WTC11 (cell line): Measurements from ENCODE around the gene GABRG3.

Experiments used
- AFF4 ChIP-seq: sonication (generic); formaldehyde crosslinking; IDR thresholded peaks from 2 replicates; pipeline ENCODE4 v1.8.1; 2023; ENCODE audit warnings: mild to moderate bottlenecking, missing genetic modification reagents, borderline replicate concordance
- CTCF ChIP-seq: fragments of 200-600 bp; IDR thresholded peaks from 2 replicates; pipeline ENCODE4 v1.8.0; 2022; ENCODE audit warnings: antibody characterized with exemption
- FOXJ3 ChIP-seq: sonication (generic); formaldehyde crosslinking; IDR thresholded peaks from 2 replicates; pipeline ENCODE4 v1.9.0; 2021; ENCODE audit warnings: missing genetic modification reagents, mild to moderate bottlenecking, borderline replicate concordance
- GRHL2 ChIP-seq: fragments of 250-450 bp; sonication (Bioruptor Pico); IDR thresholded peaks from 2 replicates; pipeline ENCODE4 v1.8.0; 2022; ENCODE audit warnings: mild to moderate bottlenecking, moderate library complexity; ENCODE audit not compliant: insufficient replicate concordance, severe bottlenecking
- HMGA2 ChIP-seq: fragments of 250-450 bp; sonication (Bioruptor Pico); IDR thresholded peaks from 2 replicates; pipeline ENCODE4 v1.4.0; 2021; ENCODE audit warnings: mild to moderate bottlenecking, moderate library complexity
- NFE2L1 ChIP-seq: sonication (generic); formaldehyde crosslinking; IDR thresholded peaks from 2 replicates; pipeline ENCODE4 v1.8.1; 2023; ENCODE audit warnings: missing genetic modification reagents
- USF2 ChIP-seq: sonication (generic); formaldehyde crosslinking; IDR thresholded peaks from 2 replicates; pipeline ENCODE4 v1.8.1; 2023; ENCODE audit warnings: mild to moderate bottlenecking, missing genetic modification reagents, moderate library complexity
- TF ChIP-seq, protein P1 (sequence below): sonication (generic); formaldehyde crosslinking; IDR thresholded peaks from 2 replicates; pipeline ENCODE4 v1.8.1; 2022; ENCODE audit warnings: low read depth, missing genetic modification reagents, borderline replicate concordance
- TF ChIP-seq, protein P2 (sequence below): sonication (generic); formaldehyde crosslinking; IDR thresholded peaks from 2 replicates; pipeline ENCODE4 v1.8.0; 2022; ENCODE audit warnings: mild to moderate bottlenecking, missing genetic modification reagents

GRCh38 chr15:27249760-27250109 is 278.8 kb downstream of the GABRG3 start:
- TF ChIP-seq, protein P1, sequence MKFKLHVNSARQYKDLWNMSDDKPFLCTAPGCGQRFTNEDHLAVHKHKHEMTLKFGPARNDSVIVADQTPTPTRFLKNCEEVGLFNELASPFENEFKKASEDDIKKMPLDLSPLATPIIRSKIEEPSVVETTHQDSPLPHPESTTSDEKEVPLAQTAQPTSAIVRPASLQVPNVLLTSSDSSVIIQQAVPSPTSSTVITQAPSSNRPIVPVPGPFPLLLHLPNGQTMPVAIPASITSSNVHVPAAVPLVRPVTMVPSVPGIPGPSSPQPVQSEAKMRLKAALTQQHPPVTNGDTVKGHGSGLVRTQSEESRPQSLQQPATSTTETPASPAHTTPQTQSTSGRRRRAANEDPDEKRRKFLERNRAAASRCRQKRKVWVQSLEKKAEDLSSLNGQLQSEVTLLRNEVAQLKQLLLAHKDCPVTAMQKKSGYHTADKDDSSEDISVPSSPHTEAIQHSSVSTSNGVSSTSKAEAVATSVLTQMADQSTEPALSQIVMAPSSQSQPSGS (CRISPR knock-in tag): no peak
- TF ChIP-seq CTCF (no peak), FOXJ3 (no peak), AFF4 (CRISPR knock-in tag) (no peak), USF2 (CRISPR knock-in tag) (no peak), NFE2L1 (CRISPR knock-in tag) (no peak), HMGA2 (CRISPR knock-in tag) (no peak), GRHL2 (no peak)
- TF ChIP-seq, protein P2, sequence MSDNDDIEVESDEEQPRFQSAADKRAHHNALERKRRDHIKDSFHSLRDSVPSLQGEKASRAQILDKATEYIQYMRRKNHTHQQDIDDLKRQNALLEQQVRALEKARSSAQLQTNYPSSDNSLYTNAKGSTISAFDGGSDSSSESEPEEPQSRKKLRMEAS: no peak
